Panc1 (cell line): ENCODE data around the gene HSF2. TPM values are rescaled to one million over a fixed set of nuclear protein-coding genes. Genes with fewer than 3 reads are reported as not detected.

Source experiments
- ATAC-seq: fragments of 200-7000 bp; cut with Tn5 transposase; 2 replicates; pipeline ENCODE4 v1.9.1; 2020; ENCODE audit warnings: mild to moderate bottlenecking, moderate library complexity
- BruUV-seq: library from RNA; stranded (reverse); fragments of 400-500 nt; replicated peaks from 2 replicates; lab custom pipeline; 2021; lab: Mats Ljungman, UMichigan
- CTCF ChIA-PET: fragments of 300-600 bp; sonication (Branson Sonifier 250); formaldehyde crosslinking; loops from one replicate; lab custom pipeline; 2022; ENCODE audit warnings: antibody characterized with exemption; lab: Charles Lee
- POLR2A ChIA-PET: fragments of 300-600 bp; sonication (Branson Sonifier 250); formaldehyde crosslinking; loops from one replicate; lab custom pipeline; 2022; ENCODE audit warnings: antibody characterized with exemption; lab: Charles Lee
- DNase-seq: peaks from one replicate; pipeline ENCODE4 v3.0.0-alpha.2; 2010; ENCODE audit warnings: low read depth, low spot score
- H3K27ac ChIP-seq: 2 replicates; pipeline ENCODE4 v1.5.1; 2011; ENCODE audit warnings: mild to moderate bottlenecking, low read length, inconsistent platforms
- H3K27me3 ChIP-seq: fragments of 200-500 bp; sonication (Bioruptor generic); 2 replicates; pipeline ENCODE4 v1.6.0; 2014; ENCODE audit warnings: low read length, inconsistent platforms; ENCODE audit not compliant: control insufficient read depth, insufficient read depth
- H3K36me3 ChIP-seq: fragments of 200-500 bp; sonication (Bioruptor generic); 2 replicates; pipeline ENCODE4 v1.5.1; 2014; ENCODE audit warnings: inconsistent platforms, mild to moderate bottlenecking, low read length, moderate library complexity; ENCODE audit not compliant: control insufficient read depth, insufficient read depth
- H3K4me1 ChIP-seq: 2 replicates; pipeline ENCODE4 v1.5.1; 2011; ENCODE audit warnings: inconsistent platforms, mild to moderate bottlenecking, low read length, moderate library complexity; ENCODE audit not compliant: control insufficient read depth, insufficient read depth
- H3K4me3 ChIP-seq, 2 experiments: 2 replicates each; pipeline ENCODE4 v1.5.1; 2011 to 2012; ENCODE audit warnings: low read depth in 2 of 2, low read length in 2 of 2, mild to moderate bottlenecking in 2 of 2, inconsistent platforms in 1 of 2, moderate library complexity in 1 of 2
- H3K9me3 ChIP-seq: fragments of 200-500 bp; sonication (Bioruptor generic); 2 replicates; pipeline ENCODE4 v1.5.1; 2014; ENCODE audit warnings: low read depth, mild to moderate bottlenecking, inconsistent platforms, low read length, moderate library complexity; ENCODE audit not compliant: control insufficient read depth, insufficient read depth
- POLR2AphosphoS5 ChIP-seq: IDR thresholded peaks from 2 replicates; pipeline ENCODE4 v1.6.1; 2012; ENCODE audit warnings: mild to moderate bottlenecking, low read depth, low read length, moderate library complexity
- SIN3A ChIP-seq: IDR thresholded peaks from 2 replicates; pipeline ENCODE4 v1.6.1; 2012; ENCODE audit warnings: low read depth, mild to moderate bottlenecking, low read length, moderate library complexity, borderline replicate concordance; ENCODE audit not compliant: insufficient read depth
- TCF7L2 ChIP-seq: IDR thresholded peaks from 2 replicates; pipeline ENCODE4 v1.6.1; 2011; ENCODE audit warnings: mild to moderate bottlenecking, low read depth, low read length, inconsistent platforms
- in situ Hi-C: cut with HindIII; loops from 2 replicates; pipeline ENCODE4 v1.10.0; 2016; ENCODE audit warnings: low sequenced_read_pairs, low pct_unique_long_range_greater_than_20kb
- intact Hi-C: fragments of 100-400 bp; cut with micrococcal nuclease; formaldehyde crosslinking; loops from one replicate; pipeline ENCODE4 v1.10.0; 2022; ENCODE audit not compliant: unreplicated experiment
- total RNA-seq: library from RNA; stranded (reverse); gene quantifications from one replicate; pipeline ENCODE4 v1.2.1, GENCODE V29; 2021; ENCODE audit not compliant: unreplicated experiment
- TF ChIP-seq, protein P1 (sequence below): fragments of 450-650 bp; IDR thresholded peaks from 2 replicates; pipeline ENCODE4 v1.5.1; 2017; ENCODE audit warnings: mild to moderate bottlenecking
- TF ChIP-seq, protein P2 (sequence below), 2 experiments: IDR thresholded peaks; 2 replicates each; pipeline ENCODE4 v1.6.1; 2011 to 2012; ENCODE audit warnings: low read depth in 2 of 2, control low read depth in 1 of 2, low read length in 1 of 2, mild to moderate bottlenecking in 1 of 2, moderate library complexity in 1 of 2; ENCODE audit not compliant: insufficient read depth in 1 of 2

Gene HSF2
- total RNA-seq, 1 experiment from 2014 or later: 21.1 TPM

DNA sequence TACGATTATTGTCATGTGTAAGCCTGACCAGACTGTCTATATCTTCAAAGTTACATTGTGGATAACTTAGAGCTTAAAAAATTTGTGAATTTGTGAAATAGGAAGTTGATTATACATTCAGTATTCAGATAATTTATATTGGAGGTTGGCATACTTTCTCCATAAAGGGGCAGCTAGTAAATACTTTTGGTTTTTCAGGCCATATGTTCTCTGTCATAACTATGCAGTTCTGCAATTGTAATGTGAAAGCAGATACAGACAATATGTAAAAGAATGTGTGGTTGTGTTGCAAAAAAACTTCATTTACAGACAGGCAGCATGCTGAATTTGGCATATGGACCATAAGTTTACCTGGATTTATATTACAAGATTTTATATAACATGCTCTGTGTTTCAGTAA lies 29.3 kb downstream of the HSF2 start:
- POLR2A ChIA-PET: no interaction called here
- Histone ChIP-seq H3K4me1 (no peaks in the 10 kb centered on the region), H3K27ac (no peak overlapping the region), H3K9me3 (no peaks in the 10 kb centered on the region), H3K27me3 (no peaks in the 10 kb centered on the region), H3K36me3 (peaks cover 18% of the 10 kb centered on the region), H3K4me3 (no peak overlapping the region)
- BruUV-seq: no TSS peak
- TF ChIP-seq, protein P1, sequence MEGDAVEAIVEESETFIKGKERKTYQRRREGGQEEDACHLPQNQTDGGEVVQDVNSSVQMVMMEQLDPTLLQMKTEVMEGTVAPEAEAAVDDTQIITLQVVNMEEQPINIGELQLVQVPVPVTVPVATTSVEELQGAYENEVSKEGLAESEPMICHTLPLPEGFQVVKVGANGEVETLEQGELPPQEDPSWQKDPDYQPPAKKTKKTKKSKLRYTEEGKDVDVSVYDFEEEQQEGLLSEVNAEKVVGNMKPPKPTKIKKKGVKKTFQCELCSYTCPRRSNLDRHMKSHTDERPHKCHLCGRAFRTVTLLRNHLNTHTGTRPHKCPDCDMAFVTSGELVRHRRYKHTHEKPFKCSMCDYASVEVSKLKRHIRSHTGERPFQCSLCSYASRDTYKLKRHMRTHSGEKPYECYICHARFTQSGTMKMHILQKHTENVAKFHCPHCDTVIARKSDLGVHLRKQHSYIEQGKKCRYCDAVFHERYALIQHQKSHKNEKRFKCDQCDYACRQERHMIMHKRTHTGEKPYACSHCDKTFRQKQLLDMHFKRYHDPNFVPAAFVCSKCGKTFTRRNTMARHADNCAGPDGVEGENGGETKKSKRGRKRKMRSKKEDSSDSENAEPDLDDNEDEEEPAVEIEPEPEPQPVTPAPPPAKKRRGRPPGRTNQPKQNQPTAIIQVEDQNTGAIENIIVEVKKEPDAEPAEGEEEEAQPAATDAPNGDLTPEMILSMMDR: no peak
- no peak for TF ChIP-seq POLR2AphosphoS5
- ATAC-seq: no peak
- no peak for DNase-seq
- intact Hi-C loops: no loop called here
- in situ Hi-C loops: no loop called here
- CTCF ChIA-PET: no interaction called here

DNA sequence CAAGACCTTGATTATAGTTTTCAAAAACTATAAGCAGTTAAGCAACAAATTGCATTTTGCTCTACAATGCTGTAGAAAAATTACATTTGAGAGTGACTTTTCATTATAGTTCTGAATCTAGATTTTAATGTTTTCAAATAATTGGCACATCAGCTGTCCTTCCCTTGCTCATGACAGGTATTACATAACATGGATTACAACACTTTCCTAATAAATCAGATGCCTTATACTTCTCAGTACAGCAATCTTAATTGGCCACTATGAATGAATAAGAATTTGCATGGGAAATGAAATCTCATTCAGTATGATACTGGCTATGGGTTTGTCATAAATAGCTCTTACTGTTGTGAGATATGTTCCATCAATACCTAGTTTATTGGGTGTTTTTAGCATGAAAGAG lies 29.9 kb downstream of the HSF2 start:
- no TSS peak for BruUV-seq
- ChIA-PET CTCF (no interaction called here), POLR2A (no interaction called here)
- intact Hi-C loops (no loop called here), in situ Hi-C loops (no loop called here)
- Histone ChIP-seq H3K4me3 (no peak overlapping the region), H3K4me1 (no peaks in the 10 kb centered on the region), H3K9me3 (no peaks in the 10 kb centered on the region), H3K27ac (no peak overlapping the region), H3K36me3 (peaks cover 17% of the 10 kb centered on the region), H3K27me3 (no peaks in the 10 kb centered on the region)
- ATAC-seq: no peak
- no peak for DNase-seq
- TF ChIP-seq SIN3A (no peak), POLR2AphosphoS5 (no peak), TCF7L2 (no peak)
- TF ChIP-seq, protein P1: no peak
- TF ChIP-seq, protein P2, sequence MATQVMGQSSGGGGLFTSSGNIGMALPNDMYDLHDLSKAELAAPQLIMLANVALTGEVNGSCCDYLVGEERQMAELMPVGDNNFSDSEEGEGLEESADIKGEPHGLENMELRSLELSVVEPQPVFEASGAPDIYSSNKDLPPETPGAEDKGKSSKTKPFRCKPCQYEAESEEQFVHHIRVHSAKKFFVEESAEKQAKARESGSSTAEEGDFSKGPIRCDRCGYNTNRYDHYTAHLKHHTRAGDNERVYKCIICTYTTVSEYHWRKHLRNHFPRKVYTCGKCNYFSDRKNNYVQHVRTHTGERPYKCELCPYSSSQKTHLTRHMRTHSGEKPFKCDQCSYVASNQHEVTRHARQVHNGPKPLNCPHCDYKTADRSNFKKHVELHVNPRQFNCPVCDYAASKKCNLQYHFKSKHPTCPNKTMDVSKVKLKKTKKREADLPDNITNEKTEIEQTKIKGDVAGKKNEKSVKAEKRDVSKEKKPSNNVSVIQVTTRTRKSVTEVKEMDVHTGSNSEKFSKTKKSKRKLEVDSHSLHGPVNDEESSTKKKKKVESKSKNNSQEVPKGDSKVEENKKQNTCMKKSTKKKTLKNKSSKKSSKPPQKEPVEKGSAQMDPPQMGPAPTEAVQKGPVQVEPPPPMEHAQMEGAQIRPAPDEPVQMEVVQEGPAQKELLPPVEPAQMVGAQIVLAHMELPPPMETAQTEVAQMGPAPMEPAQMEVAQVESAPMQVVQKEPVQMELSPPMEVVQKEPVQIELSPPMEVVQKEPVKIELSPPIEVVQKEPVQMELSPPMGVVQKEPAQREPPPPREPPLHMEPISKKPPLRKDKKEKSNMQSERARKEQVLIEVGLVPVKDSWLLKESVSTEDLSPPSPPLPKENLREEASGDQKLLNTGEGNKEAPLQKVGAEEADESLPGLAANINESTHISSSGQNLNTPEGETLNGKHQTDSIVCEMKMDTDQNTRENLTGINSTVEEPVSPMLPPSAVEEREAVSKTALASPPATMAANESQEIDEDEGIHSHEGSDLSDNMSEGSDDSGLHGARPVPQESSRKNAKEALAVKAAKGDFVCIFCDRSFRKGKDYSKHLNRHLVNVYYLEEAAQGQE (IDR thresholded peaks at IDR 0.05; ENCODE audit: insufficient read depth in 1 of 2, low read depth in 2 of 2, low read length in 1 of 2): no peak
